ENCODE data around the gene TMPRSS11D.

TMPRSS11D gene

DNA sequence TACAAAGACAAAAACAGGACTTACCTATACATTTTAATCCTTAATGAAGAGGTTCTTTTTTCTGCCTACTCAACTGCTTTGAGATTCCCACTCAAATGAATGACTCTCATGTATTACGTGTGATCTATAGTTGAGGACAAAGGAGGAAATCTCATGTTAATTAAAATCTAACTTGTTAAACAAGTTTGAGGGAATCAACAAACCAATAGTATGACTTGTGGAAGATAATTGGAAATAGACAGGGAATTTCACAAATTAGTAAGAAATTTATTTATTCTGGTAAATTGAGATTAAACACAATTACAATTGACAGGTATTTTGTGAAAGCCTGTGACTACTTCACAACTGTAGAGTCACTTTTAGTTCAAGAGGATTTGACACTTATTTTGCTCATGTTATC, at the start of gene TMPRSS11D:
Gene TMPRSS11D, minus strand, starts transcription at position 101 of the 400 bp plus-strand sequence. Its CDS starts 69 bp downstream, at position 32.
- no peak for DNase-seq

- no peak for DNase-seq
Measured at GRCh38 chr4:67933038-67933437, 49.2 kb upstream of the TMPRSS11D start.

- no peak for DNase-seq
Measured at GRCh38 chr4:67931256-67931655, 47.5 kb upstream of the TMPRSS11D start.

GRCh38 chr4:67929426-67929825, 45.6 kb upstream of the TMPRSS11D start:
- no peak for DNase-seq

DNA sequence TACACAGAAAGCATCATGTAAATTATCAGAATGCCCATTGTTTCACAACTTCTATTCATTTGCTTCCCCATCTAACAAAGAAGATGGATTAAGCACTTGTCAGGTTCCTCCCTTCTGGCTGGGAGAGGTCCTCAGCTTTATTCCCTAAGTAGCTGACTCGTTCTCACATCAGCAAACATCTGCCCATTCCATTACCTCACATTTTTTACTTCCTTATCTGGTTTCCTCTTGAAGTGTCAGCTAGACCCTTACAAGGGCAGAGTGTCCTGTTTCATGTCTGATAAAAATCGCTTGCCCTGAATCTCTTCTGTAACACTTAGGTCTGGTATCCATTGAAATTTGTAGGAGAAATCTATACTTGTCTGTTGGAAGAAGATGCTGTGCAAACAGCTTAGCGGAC, 44.7 kb upstream of the TMPRSS11D start:
- DNase-seq, result no peak

DNA sequence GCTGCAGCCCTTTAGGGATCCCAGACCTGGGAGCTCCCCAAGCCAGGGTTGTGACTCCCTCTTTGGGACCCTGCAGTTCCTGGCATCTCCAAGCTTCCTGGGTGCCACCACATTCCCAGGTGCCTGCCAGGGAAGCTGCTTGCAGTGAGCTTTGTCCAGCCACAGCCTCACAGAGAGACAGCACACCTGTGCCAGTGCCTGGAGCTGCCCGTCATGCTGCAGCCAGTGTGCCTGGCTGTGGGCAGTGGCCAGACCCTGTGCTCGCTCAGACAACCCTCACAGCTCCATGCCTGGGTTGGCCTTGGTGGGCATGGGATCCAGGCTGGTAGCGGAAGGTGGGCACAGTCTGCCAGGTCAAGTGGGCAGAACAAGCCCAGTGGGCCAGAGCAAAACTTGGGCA, 43.4 kb upstream of the TMPRSS11D start:
- DNase-seq, result no peak

DNA sequence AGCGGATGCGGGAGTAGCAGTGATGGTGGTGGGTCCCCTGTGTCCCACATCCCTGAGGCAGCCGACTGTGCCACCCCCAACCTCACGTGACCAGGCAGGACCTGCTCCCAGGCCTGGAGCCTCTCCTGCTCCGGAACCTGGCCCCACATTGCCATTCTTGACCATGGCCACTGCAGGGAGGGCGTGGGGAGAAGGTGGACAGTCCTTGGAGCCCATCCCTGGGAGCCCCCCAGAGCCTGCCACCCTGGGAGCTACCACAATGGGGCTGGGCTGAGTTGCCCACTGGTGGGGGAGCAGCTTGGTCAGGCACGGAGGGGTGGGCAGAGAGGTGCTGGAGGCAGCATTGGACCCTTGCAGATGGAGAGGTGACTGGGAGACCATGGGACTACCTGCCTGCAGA, 42.7 kb upstream of the TMPRSS11D start:
- no peak for DNase-seq

GRCh38 chr4:67922697-67923096, 38.9 kb upstream of the TMPRSS11D start:
- DNase-seq, result no peak

DNA sequence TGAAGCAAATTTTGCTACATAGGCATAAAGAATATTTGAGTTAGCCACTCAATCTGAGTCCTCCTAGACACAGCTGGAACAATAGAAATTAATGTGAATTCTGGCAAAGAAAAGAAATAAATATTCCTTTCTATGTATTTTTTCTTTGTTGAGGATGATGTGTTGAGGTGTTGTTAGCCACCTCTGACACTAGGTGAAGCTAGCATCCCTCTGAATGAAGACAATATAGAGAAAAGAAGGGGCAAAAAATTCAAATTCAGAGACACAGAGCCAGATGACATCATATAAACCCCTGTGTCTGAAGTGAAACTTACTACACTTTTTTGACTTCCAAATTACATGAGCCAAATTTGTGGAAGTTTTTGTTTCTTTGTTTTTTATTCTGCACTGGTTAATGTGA, 34.6 kb upstream of the TMPRSS11D start:
- no peak for DNase-seq

- no peak for DNase-seq
Measured at GRCh38 chr4:67915400-67915966, 31.7 kb upstream of the TMPRSS11D start.

DNA sequence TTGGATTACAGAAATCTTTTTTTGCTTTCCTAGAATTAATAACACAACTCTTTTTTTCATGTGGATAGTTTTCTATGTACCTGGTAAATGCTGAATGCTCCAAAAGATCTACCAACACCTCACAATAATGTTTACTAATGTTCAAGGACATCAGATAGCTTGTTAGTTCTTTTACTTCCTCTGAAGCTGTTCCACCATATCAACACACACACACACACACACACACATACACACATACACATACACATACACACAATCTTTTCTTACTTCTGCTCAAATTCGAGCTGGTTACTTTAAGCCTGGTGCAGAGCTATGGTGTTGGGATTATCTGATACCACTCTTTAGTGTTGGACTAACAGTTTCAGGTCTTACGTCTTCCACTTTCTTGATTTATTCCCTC, 28.3 kb upstream of the TMPRSS11D start:
- no peak for DNase-seq

DNA sequence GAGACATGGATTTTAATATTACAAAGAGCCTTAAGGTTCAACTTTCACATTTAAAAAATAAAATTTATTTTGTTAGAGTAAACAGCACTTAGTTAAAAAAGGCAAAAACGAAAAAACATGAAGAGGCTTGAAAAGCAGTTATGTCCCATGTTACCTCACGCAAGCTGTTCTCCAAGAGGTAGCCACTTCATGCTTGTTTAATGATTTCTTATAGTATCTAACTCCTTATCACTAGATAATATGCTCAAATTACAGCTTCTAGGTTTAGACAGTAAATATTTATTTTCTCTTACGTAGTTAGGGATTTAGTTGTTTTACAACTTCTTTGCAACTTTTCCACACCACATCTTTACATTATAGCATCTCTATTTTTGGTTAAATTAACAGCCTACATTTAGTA, 27.8 kb upstream of the TMPRSS11D start:
- DNase-seq, result no peak

- no peak for DNase-seq
Measured at GRCh38 chr4:67911141-67911540, 27.3 kb upstream of the TMPRSS11D start.

DNA sequence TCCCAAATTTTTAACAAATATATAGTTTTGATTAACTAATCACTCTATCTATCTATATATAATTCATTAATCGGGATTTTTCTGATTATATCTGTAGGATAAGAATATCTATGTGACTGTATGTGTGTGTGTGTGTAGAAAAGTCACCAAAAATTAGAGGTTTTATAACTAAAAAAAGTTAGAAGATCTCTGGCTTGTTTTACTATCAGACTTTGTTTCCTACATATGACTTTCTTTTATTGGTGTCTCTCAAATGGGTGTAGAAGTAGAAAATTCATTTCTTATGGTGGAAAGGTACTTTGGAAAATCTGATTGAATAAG, 26.7 kb upstream of the TMPRSS11D start:
- DNase-seq, result no peak

- DNase-seq, result no peak
Measured at GRCh38 chr4:67909905-67910584, 26.2 kb upstream of the TMPRSS11D start.

DNA sequence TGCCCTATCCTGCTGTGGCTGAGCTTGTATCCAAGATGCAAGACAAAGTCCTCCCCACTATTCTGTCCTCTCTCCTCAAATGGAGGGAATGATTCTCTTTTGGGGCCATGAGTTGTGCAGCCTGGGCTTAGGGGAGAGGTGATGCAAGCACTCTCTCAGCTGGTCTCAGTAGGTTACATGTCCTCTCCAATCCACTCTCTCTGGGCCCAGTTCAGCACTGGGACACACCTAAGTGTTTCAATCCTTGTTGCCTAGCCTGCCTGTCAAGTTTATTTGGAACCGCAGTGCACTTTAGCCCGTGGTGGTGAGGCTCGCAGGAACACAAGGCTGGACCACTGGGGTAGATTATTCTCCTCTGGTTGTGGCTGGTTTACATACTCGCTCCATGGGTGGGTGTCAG, 23.8 kb upstream of the TMPRSS11D start:
- DNase-seq, result no peak

DNA sequence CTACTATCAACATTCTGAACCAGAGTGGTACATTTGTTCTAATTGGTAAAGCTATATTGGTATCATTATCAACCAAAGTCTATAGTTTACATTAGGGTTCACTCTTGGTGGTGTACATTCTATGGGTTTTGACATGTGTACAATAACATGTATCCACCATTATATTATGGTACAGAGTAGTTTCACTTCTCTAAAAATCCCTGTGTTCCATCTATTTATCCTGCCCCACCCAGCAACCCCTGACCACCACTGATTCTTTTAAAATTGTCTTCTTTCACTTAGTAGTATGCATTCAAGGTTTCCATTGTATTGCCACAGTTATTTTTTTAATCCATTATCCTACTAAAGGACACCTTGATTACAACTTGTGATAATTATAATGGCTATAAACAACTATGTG, 15.3 kb upstream of the TMPRSS11D start:
- no peak for DNase-seq

GRCh38 chr4:67897686-67898085, 13.9 kb upstream of the TMPRSS11D start:
- DNase-seq, result no peak

DNA sequence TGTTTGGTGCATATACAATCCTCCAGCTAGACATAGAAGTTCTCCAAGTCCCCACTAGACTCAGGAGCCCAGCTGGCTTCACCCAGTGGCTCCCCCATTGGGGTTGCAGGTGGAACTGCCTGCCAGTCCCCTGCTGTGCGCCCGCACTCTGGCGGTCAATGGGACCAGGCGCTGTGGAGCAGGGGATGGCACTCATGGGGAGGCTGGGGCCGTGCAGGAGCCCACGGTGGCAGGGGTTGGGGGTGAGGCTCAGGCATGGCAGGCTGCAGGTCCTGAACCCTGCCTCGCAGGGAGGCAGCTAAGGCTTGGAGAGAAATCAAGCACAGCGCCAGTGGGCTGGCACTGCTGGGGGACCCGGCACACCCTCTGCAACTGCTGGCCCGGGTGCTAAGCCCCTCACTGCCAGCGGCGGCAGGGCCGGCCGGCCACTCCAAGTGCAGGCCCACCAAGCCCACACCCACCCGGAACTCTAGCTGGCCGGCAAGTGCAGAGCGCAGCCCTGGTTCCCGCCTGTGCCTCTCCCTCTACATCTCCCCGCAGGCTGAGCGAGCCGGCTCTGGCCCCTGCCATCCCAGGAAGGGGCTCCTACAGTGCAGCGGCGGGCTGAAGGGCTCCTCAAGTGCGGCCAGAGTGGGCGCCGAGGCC, 12.7 kb upstream of the TMPRSS11D start:
- DNase-seq, result no peak

DNA sequence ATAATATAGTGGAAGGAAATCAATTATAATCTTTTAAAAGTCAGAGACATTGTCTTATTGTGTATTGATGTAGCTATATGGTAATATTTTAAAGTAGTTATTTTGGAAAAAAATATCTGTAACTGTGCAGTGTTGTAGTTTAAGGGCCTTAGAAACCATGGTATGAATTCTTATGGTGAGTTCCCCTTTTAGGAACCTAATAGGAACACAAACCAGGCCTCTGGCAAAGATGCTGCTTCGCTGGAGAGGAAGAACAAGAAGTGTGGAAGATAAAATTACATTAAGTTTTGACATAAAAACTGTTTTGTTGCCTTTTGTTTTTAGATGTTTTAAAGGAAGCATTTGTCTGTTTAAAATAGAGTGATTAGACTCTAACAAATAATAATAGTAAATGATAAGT, 10.9 kb upstream of the TMPRSS11D start:
- no peak for DNase-seq

- DNase-seq, result no peak
Measured at GRCh38 chr4:67892905-67893304, 9.1 kb upstream of the TMPRSS11D start.

- no peak for DNase-seq
Measured at GRCh38 chr4:67892253-67892652, 8.5 kb upstream of the TMPRSS11D start.

GRCh38 chr4:67891645-67892044, 7.8 kb upstream of the TMPRSS11D start:
- no peak for DNase-seq

DNA sequence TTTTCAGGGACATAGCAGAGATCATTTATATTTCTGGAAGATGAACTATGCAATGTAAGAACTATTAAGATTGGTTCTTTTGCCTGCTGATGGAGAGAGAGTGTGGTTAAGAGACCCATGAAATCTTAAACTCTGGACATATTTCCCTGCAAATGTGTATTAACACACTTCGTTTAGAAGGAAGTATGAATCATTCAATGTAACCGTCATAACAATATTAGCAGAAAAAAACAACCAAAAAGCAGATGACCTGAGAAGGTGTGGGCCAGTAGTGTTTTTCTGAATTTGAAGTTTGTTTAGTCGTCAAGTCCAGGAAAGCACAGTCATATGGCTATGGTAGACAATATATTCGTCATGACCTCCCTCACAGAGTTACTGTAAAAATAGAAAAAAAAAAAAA, 2.5 kb upstream of the TMPRSS11D start:
- no peak for DNase-seq

DNA sequence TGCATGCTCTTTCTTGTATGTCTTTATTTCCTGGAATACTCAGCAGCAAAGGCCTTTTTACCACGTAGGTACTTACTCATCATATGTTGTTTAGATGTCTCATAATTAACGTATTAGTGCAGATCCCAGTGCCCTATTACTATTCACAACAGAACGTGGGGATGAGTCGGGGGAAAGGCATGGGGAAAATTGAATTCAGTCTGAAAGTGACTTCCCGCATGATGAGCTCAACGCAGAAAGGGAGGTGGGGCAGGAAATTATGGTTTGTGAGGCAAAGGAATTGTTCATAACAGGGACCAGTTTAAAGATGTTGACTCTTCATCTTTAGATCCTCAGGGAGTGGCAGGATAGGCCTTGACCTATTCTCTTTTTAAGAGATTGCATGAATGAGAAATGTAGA, 2.0 kb upstream of the TMPRSS11D start:
- DNase-seq, result no peak

Measured in stimulated activated CD4-positive, alpha-beta T cell treated with anti-CD3 and anti-CD28 coated beads, Interleukin-4, amount 100 ng/mL, for 1 hour (primary cell).